Liver (tissue), 9 donors: ENCODE results near the gene PARVB. TPM values are rescaled to one million over a fixed set of nuclear protein-coding genes. Genes with fewer than 3 reads are reported as not detected.

ENCODE experiments used
- DNase-seq: peaks from one replicate; pipeline ENCODE4 v3.0.0-alpha.2; 2017; ENCODE audit warnings: low spot score
- H3K27ac ChIP-seq, 2 donors: one replicate each; pipeline ENCODE4 v1.7.0; 2013; ENCODE audit warnings: inconsistent platforms in 2 of 2, low read length in 2 of 2, control low read depth in 1 of 2, low read depth in 1 of 2, mild to moderate bottlenecking in 1 of 2
- H3K27me3 ChIP-seq, 4 donors: one replicate each; pipeline versions ENCODE4 v1.6.1 to v1.7.0; 2013; ENCODE audit warnings: low read length in 3 of 4, inconsistent platforms in 1 of 4, mild to moderate bottlenecking in 1 of 4, moderate library complexity in 1 of 4; ENCODE audit not compliant: control insufficient read depth in 4 of 4, insufficient read depth in 4 of 4
- H3K36me3 ChIP-seq, 4 donors: one replicate each; pipeline versions ENCODE4 v1.6.1 to v1.7.0; 2013; ENCODE audit warnings: low read length in 3 of 4, mild to moderate bottlenecking in 3 of 4, low read depth in 1 of 4, moderate library complexity in 1 of 4; ENCODE audit not compliant: control insufficient read depth in 4 of 4, insufficient read depth in 3 of 4
- H3K4me1 ChIP-seq, 4 donors: one replicate each; pipeline versions ENCODE4 v1.6.1 to v1.7.0; 2013; ENCODE audit warnings: low read length in 3 of 4, mild to moderate bottlenecking in 3 of 4, moderate library complexity in 1 of 4; ENCODE audit not compliant: control insufficient read depth in 4 of 4, insufficient read depth in 4 of 4
- H3K4me3 ChIP-seq, 3 donors: one replicate each; pipeline versions ENCODE4 v1.6.1 to v1.7.0; 2013; ENCODE audit warnings: low read length in 3 of 3, control low read depth in 1 of 3, low read depth in 1 of 3, mild to moderate bottlenecking in 1 of 3
- H3K9ac ChIP-seq, 2 donors: one replicate each; pipeline ENCODE4 v1.7.0; 2013; ENCODE audit warnings: low read length in 2 of 2, mild to moderate bottlenecking in 2 of 2, moderate library complexity in 2 of 2, control low read depth in 1 of 2, low read depth in 1 of 2
- H3K9me3 ChIP-seq, 4 donors: one replicate each; pipeline versions ENCODE4 v1.6.1 to v1.7.0; 2013; ENCODE audit warnings: low read length in 3 of 4; ENCODE audit not compliant: control insufficient read depth in 4 of 4
- ATF3 ChIP-seq: IDR thresholded peaks from 2 replicates; pipeline ENCODE4 v1.6.1; 2016; ENCODE audit warnings: antibody characterized with exemption
- EGR1 ChIP-seq, 2 donors: IDR thresholded peaks; 2 replicates each; pipeline ENCODE4 v1.6.1; 2016 to 2018; ENCODE audit warnings: antibody characterized with exemption in 2 of 2, low read depth in 2 of 2
- FOXA1 ChIP-seq: IDR thresholded peaks from 2 replicates; pipeline ENCODE4 v1.6.1; 2016; ENCODE audit warnings: antibody characterized with exemption
- FOXA2 ChIP-seq: IDR thresholded peaks from 2 replicates; pipeline ENCODE4 v1.6.1; 2016; ENCODE audit warnings: antibody characterized with exemption
- GABPA ChIP-seq, 2 donors: IDR thresholded peaks in 1 of 2; conservative IDR thresholded peaks in 1 of 2; 2 replicates each; pipeline ENCODE4 v1.6.1; 2016; ENCODE audit warnings: antibody characterized with exemption in 2 of 2, mild to moderate bottlenecking in 1 of 2, moderate library complexity in 1 of 2
- HNF4A ChIP-seq, 2 donors: conservative IDR thresholded peaks; 2 replicates each; pipeline ENCODE4 v1.6.1; 2016; ENCODE audit warnings: antibody characterized with exemption in 2 of 2, mild to moderate bottlenecking in 2 of 2
- HNF4G ChIP-seq: IDR thresholded peaks from 2 replicates; pipeline ENCODE4 v1.6.1; 2016; ENCODE audit warnings: antibody characterized with exemption
- JUND ChIP-seq, 2 donors: IDR thresholded peaks; 2 replicates each; pipeline ENCODE4 v1.6.1; 2016; ENCODE audit warnings: antibody characterized with exemption in 2 of 2
- NR2F2 ChIP-seq: IDR thresholded peaks from 2 replicates; pipeline ENCODE4 v1.6.1; 2016; ENCODE audit warnings: antibody characterized with exemption
- RAD21 ChIP-seq, 2 donors: IDR thresholded peaks; 2 replicates each; pipeline ENCODE4 v1.6.1; 2016; ENCODE audit warnings: antibody characterized with exemption in 2 of 2, mild to moderate bottlenecking in 2 of 2
- REST ChIP-seq: IDR thresholded peaks from 2 replicates; pipeline ENCODE4 v1.6.1; 2016; ENCODE audit warnings: antibody characterized with exemption, mild to moderate bottlenecking
- RXRA ChIP-seq, 2 donors: IDR thresholded peaks; 2 replicates each; pipeline ENCODE4 v1.6.1; 2017 to 2018; ENCODE audit warnings: antibody characterized with exemption in 2 of 2, mild to moderate bottlenecking in 1 of 2
- SP1 ChIP-seq: IDR thresholded peaks from 2 replicates; pipeline ENCODE4 v1.6.1; 2018; ENCODE audit warnings: antibody characterized with exemption, mild to moderate bottlenecking
- TAF1 ChIP-seq: conservative IDR thresholded peaks from 2 replicates; pipeline ENCODE4 v1.6.1; 2016; ENCODE audit warnings: antibody characterized with exemption, mild to moderate bottlenecking
- YY1 ChIP-seq: IDR thresholded peaks from 2 replicates; pipeline ENCODE4 v1.6.1; 2016; ENCODE audit warnings: antibody characterized with exemption, mild to moderate bottlenecking
- WGBS: extraction: QIAGEN DNeasy Blood & Tissue Kit; methylation state at CpG from one replicate; pipeline ENCODE4 v1.1.7; 2013; 5-methylcytosine and 5-hydroxymethylcytosine counted together
- polyA plus RNA-seq, 2 donors: library from polyadenylated mRNA; stranded (reverse) in 1 of 2; unstranded in 1 of 2; fragments of 200-250 nt in 1 of 2; fragments of >200 nt in 1 of 2; fragmentation: Nextera tagmentation in 1 of 2; extraction: Ambion mirVana in 1 of 2; gene quantifications; one replicate each; pipeline versions ENCODE4 v1.2.1 to v1.2.3, GENCODE V29; 2013 to 2015
- total RNA-seq, 2 donors: library from RNA; depleted of rRNA; stranded (reverse); fragments of >200 nt; gene quantifications; one replicate each; pipeline ENCODE4 v1.2.3, GENCODE V29; 2014
- TF ChIP-seq, protein P1 (sequence below): IDR thresholded peaks from 2 replicates; pipeline ENCODE4 v1.6.1; 2016; ENCODE audit warnings: antibody characterized with exemption
- TF ChIP-seq, protein P2 (sequence below): fragments of 150-350 bp; IDR thresholded peaks from 2 replicates; pipeline ENCODE4 v1.5.1; 2017; ENCODE audit warnings: improper control_type of control experiment, low read depth, low read length; ENCODE audit not compliant: missing input control
- TF ChIP-seq, protein P3 (sequence below): IDR thresholded peaks from 2 replicates; pipeline ENCODE4 v1.6.1; 2016; ENCODE audit warnings: antibody characterized with exemption
- donor health status: healthy.
- donor health status: healthy.
- donor health status: healthy.
- donor health status: healthy.
- donor health status: healthy.

The PARVB gene
- total and polyA plus RNA-seq, 4 donors = 3.2 to 55.5 (median 17.7) TPM

DNA sequence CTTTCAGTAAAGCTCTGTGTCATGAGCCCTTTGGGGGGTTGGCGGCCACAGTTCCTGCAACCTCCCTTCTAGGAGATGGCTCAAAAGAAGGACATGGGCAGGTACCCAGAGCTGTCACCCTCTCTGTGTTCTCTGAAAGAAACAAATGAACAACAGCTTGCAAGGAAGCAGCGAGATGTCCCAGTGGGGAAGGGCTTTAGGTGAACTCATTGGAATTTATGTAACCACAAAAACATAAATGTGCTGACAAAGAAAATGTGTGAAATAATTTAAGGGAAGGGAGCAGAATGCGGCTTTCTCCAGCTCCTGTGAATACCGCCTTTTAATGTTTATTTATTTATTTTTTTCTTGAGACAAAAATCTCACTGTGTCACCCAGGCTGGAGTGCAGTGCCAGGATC is 159.9 kb downstream of the PARVB start:
- TF ChIP-seq ATF3 (no peak), EGR1 (IDR thresholded peaks at IDR 0.05; ENCODE audit: low read depth in 2 of 2) (no peak), HNF4A (conservative IDR thresholded peaks at IDR 0.05) (no peak), NR2F2 (no peak), FOXA1 (no peak), YY1 (no peak), HNF4G (no peak), FOXA2 (no peak), RXRA (IDR thresholded peaks at IDR 0.05) (no peak), TAF1 (no peak), SP1 (no peak), REST (no peak), JUND (IDR thresholded peaks at IDR 0.05) (no peak), RAD21 (IDR thresholded peaks at IDR 0.05) (no peak), GABPA (IDR thresholded peaks at IDR 0.05 in 1 of 2, conservative IDR thresholded peaks at IDR 0.05 in 1 of 2) (no peak)
- TF ChIP-seq, protein P1, sequence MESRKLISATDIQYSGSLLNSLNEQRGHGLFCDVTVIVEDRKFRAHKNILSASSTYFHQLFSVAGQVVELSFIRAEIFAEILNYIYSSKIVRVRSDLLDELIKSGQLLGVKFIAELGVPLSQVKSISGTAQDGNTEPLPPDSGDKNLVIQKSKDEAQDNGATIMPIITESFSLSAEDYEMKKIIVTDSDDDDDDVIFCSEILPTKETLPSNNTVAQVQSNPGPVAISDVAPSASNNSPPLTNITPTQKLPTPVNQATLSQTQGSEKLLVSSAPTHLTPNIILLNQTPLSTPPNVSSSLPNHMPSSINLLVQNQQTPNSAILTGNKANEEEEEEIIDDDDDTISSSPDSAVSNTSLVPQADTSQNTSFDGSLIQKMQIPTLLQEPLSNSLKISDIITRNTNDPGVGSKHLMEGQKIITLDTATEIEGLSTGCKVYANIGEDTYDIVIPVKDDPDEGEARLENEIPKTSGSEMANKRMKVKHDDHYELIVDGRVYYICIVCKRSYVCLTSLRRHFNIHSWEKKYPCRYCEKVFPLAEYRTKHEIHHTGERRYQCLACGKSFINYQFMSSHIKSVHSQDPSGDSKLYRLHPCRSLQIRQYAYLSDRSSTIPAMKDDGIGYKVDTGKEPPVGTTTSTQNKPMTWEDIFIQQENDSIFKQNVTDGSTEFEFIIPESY = no peak
- TF ChIP-seq, protein P2, sequence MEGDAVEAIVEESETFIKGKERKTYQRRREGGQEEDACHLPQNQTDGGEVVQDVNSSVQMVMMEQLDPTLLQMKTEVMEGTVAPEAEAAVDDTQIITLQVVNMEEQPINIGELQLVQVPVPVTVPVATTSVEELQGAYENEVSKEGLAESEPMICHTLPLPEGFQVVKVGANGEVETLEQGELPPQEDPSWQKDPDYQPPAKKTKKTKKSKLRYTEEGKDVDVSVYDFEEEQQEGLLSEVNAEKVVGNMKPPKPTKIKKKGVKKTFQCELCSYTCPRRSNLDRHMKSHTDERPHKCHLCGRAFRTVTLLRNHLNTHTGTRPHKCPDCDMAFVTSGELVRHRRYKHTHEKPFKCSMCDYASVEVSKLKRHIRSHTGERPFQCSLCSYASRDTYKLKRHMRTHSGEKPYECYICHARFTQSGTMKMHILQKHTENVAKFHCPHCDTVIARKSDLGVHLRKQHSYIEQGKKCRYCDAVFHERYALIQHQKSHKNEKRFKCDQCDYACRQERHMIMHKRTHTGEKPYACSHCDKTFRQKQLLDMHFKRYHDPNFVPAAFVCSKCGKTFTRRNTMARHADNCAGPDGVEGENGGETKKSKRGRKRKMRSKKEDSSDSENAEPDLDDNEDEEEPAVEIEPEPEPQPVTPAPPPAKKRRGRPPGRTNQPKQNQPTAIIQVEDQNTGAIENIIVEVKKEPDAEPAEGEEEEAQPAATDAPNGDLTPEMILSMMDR = no peak
- TF ChIP-seq, protein P3, sequence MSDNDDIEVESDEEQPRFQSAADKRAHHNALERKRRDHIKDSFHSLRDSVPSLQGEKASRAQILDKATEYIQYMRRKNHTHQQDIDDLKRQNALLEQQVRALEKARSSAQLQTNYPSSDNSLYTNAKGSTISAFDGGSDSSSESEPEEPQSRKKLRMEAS = no peak
- no peak overlapping the region for H3K27ac ChIP-seq
- WGBS = 82% methylated on average over 4 of the region's 4 CpGs

More for the DNA sequence above, 159.9 kb downstream of the PARVB start:
- Histone ChIP-seq H3K9me3 (no peaks in the 10 kb centered on the region), H3K27me3 (peaks cover 0 to 3% (median 1%) of the 10 kb centered on the region in 4 donors), H3K4me1 (no peaks in the 10 kb centered on the region), H3K36me3 (no peaks in the 10 kb centered on the region), H3K4me3 (no peak overlapping the region), H3K9ac (no peak overlapping the region)
- DNase-seq = no peak
